Neuronal stem cell (in vitro differentiated cells): ENCODE results near the gene GRAMD4.
A peak's percentile ranks its signal among the peaks of the same experiment; 100 is the strongest.

Experiments used
- DNase-seq: peaks from one replicate; pipeline ENCODE4 v3.0.0-alpha.2; 2013; ENCODE audit warnings: low spot score
- H2AFZ ChIP-seq: one replicate; pipeline ENCODE4 v1.6.1; 2013; ENCODE audit warnings: mild to moderate bottlenecking, low read length, inconsistent platforms
- H2AK5ac ChIP-seq: 2 replicates; pipeline ENCODE4 v1.6.1; 2013; ENCODE audit warnings: low read depth, mild to moderate bottlenecking, inconsistent platforms, low read length, moderate library complexity, mixed read lengths
- H2BK120ac ChIP-seq: 2 replicates; pipeline ENCODE4 v1.6.1; 2013; ENCODE audit warnings: low read depth, mild to moderate bottlenecking, inconsistent platforms, low read length, moderate library complexity, mixed read lengths
- H2BK12ac ChIP-seq: one replicate; pipeline ENCODE4 v1.6.1; 2013; ENCODE audit warnings: low read length, inconsistent platforms
- H2BK15ac ChIP-seq: 2 replicates; pipeline ENCODE4 v1.6.1; 2013; ENCODE audit warnings: mild to moderate bottlenecking, low read length, inconsistent platforms, mixed read lengths
- H2BK5ac ChIP-seq: one replicate; pipeline ENCODE4 v1.6.1; 2013; ENCODE audit warnings: inconsistent platforms, mild to moderate bottlenecking, low read length, moderate library complexity
- H3K14ac ChIP-seq: one replicate; pipeline ENCODE4 v1.6.1; 2013; ENCODE audit warnings: low read length, inconsistent platforms
- H3K18ac ChIP-seq: 2 replicates; pipeline ENCODE4 v1.6.1; 2013; ENCODE audit warnings: low read length, inconsistent platforms
- H3K23ac ChIP-seq: 2 replicates; pipeline ENCODE4 v1.6.1; 2013; ENCODE audit warnings: low read depth, mild to moderate bottlenecking, mixed read lengths, low read length, inconsistent platforms; ENCODE audit not compliant: poor library complexity
- H3K27ac ChIP-seq: replicated peaks from 3 replicates; pipeline ENCODE4 v1.5.1; 2013; ENCODE audit warnings: low read length, inconsistent platforms
- H3K27me3 ChIP-seq, 3 experiments: 2 replicates each; pipeline ENCODE4 v1.6.1; 2013; ENCODE audit warnings: low read length in 3 of 3, mild to moderate bottlenecking in 2 of 3, inconsistent platforms in 1 of 3, low read depth in 1 of 3, mixed read lengths in 1 of 3, moderate library complexity in 1 of 3; ENCODE audit not compliant: control insufficient read depth in 3 of 3, insufficient read depth in 3 of 3
- H3K36me3 ChIP-seq, 2 donors: replicated peaks in 1 of 2; 2 replicates each; pipeline ENCODE4 v1.6.1; 2013; ENCODE audit warnings: low read length in 2 of 2; ENCODE audit not compliant: control insufficient read depth in 2 of 2, insufficient read depth in 2 of 2
- H3K4ac ChIP-seq: 2 replicates; pipeline ENCODE4 v1.6.1; 2013; ENCODE audit warnings: inconsistent platforms, mild to moderate bottlenecking, low read length, moderate library complexity
- H3K4me1 ChIP-seq, 2 donors: 1 replicate in 1 of 2; 2 replicates in 1 of 2; pipeline ENCODE4 v1.6.1; 2013; ENCODE audit warnings: low read length in 2 of 2, low read depth in 1 of 2; ENCODE audit not compliant: control insufficient read depth in 2 of 2, insufficient read depth in 1 of 2
- H3K4me2 ChIP-seq: one replicate; pipeline ENCODE4 v1.6.1; 2013; ENCODE audit warnings: mild to moderate bottlenecking, low read length, inconsistent platforms; ENCODE audit not compliant: insufficient read depth, poor library complexity, severe bottlenecking
- H3K4me3 ChIP-seq, 2 donors: 2 replicates each; pipeline ENCODE4 v1.5.1; 2013; ENCODE audit warnings: low read length in 2 of 2, mild to moderate bottlenecking in 2 of 2, inconsistent platforms in 1 of 2, moderate library complexity in 1 of 2
- H3K79me1 ChIP-seq: one replicate; pipeline ENCODE4 v1.6.1; 2013; ENCODE audit warnings: low read depth, mild to moderate bottlenecking, inconsistent platforms, low read length, moderate library complexity
- H3K9ac ChIP-seq: one replicate; pipeline ENCODE4 v1.6.1; 2013; ENCODE audit warnings: mild to moderate bottlenecking, low read depth, low read length, inconsistent platforms; ENCODE audit not compliant: poor library complexity
- H3K9me3 ChIP-seq, 2 donors: replicated peaks in 1 of 2; 2 replicates each; pipeline versions ENCODE3 to v1.6.1; 2013; ENCODE audit warnings: low read length in 2 of 2, mild to moderate bottlenecking in 2 of 2, inconsistent platforms in 1 of 2, low read depth in 1 of 2, mixed read lengths in 1 of 2, moderate library complexity in 1 of 2; ENCODE audit not compliant: control insufficient read depth in 2 of 2, insufficient read depth in 1 of 2
- H4K8ac ChIP-seq: one replicate; pipeline ENCODE4 v1.6.1; 2013; ENCODE audit warnings: low read depth, mild to moderate bottlenecking, inconsistent platforms, low read length, moderate library complexity
- H4K91ac ChIP-seq: one replicate; pipeline ENCODE4 v1.6.1; 2013; ENCODE audit warnings: low read length, low read depth, mild to moderate bottlenecking, inconsistent platforms; ENCODE audit not compliant: poor library complexity
- WGBS, 2 donors: extraction: QIAGEN DNeasy Blood & Tissue Kit; methylation state at CpG; one replicate each; pipeline ENCODE4 v1.1.7; 2013; ENCODE audit warnings: missing lambda C conversion rate in 2 of 2, mixed read lengths in 1 of 2; ENCODE audit not compliant: insufficient read length in 2 of 2, insufficient replicate concordance in 1 of 2; ENCODE audit errors: extremely low coverage in 2 of 2; 5-methylcytosine and 5-hydroxymethylcytosine counted together

Gene GRAMD4

DNA sequence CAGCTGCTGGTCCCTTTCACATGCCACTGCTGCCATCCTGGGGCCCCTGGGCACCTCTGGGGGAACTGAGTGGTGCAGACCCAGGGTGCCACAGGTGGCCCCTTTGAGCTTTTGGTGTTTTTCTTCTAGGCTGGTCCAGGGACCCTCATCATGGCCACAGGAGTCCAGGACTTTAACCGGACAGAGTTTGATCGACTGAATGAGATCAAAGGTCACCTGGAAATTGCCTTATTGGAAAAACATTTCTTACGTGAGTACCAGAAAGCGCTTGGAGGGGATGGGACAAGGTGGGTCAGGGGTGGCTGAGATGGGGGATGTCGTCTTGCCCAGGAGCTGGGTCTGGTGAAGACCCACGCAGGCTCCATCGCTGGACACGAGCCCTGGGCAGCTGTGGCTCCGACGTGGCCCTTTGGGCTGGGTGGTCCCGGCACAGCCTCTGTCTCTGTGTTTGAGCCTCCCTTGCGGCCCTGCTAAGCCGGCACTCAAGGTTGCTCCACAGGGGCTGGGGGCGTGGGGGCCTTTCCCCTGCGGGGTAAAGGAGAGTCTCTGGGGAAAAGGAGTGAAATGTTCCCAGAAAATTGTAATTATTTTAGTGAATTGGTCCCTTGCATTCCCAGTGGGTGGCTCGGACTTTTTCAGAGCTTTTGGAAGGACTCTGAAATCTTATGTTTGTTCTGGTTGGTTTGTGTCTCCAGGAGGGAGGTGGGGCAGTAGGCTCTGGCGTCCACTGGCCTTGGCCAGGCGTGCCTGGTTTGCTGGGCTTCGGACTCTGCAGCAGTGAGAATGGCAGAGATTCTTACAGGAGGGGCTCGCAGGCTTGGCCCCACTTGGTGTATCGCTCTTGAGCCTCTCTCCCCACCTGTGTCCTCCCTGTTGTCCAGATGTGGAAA, 17.8 kb downstream of the GRAMD4 start:
- no CpG with 5 or more reads among the region's 21 CpGs for WGBS, 2 donors
- H3K9ac ChIP-seq: no peak overlapping the region
- no peak overlapping the region for H2BK5ac ChIP-seq
- peak overlapping the region; percentile 73 for H2AK5ac ChIP-seq
- H3K36me3 ChIP-seq: no peaks in the 10 kb centered on the region
- no peak overlapping the region for H3K4ac ChIP-seq
- peaks cover 2 to 18% of the 10 kb centered on the region in 2 donors for H3K4me1 ChIP-seq
- H3K79me1 ChIP-seq: no peaks in the 10 kb centered on the region
- no peak overlapping the region for H4K91ac ChIP-seq
- no peak overlapping the region for H3K4me3 ChIP-seq
- no peak overlapping the region for H3K4me2 ChIP-seq
- H2BK12ac ChIP-seq: no peak overlapping the region
- H3K23ac ChIP-seq: no peak overlapping the region
- no peak overlapping the region for H4K8ac ChIP-seq
- H2AFZ ChIP-seq: no peak overlapping the region
- no peak overlapping the region for H3K27ac ChIP-seq
- H3K27me3 ChIP-seq: peaks cover 0 to 2% (median 0%) of the 10 kb centered on the region in 3 experiments
- no peak for DNase-seq
- peak overlapping the region; percentile 67 for H3K14ac ChIP-seq
- no peaks in the 10 kb centered on the region for H3K9me3 ChIP-seq
- no peak overlapping the region for H2BK15ac ChIP-seq
- no peak overlapping the region for H2BK120ac ChIP-seq
- H3K18ac ChIP-seq: no peak overlapping the region

GRCh38 chr22:46638601-46639431, 18.6 kb downstream of the GRAMD4 start:
- no peaks in the 10 kb centered on the region for H3K36me3 ChIP-seq
- H4K91ac ChIP-seq: no peak overlapping the region
- H3K14ac ChIP-seq: peak overlapping the region; percentile 49
- no peak overlapping the region for H3K4me2 ChIP-seq
- H3K27me3 ChIP-seq: peaks cover 0 to 2% (median 0%) of the 10 kb centered on the region in 3 experiments
- no peak overlapping the region for H2AK5ac ChIP-seq
- no peak for DNase-seq
- H3K4ac ChIP-seq: no peak overlapping the region
- no peak overlapping the region for H2BK15ac ChIP-seq
- H3K23ac ChIP-seq: peak overlapping the region; percentile 43
- H2BK12ac ChIP-seq: no peak overlapping the region
- H2BK120ac ChIP-seq: no peak overlapping the region
- no CpG with 5 or more reads among the region's 18 CpGs for whole genome bisulfite sequencing, 2 donors
- no peak overlapping the region for H2BK5ac ChIP-seq
- H3K27ac ChIP-seq: no peak overlapping the region
- H4K8ac ChIP-seq: no peak overlapping the region
- H3K4me1 ChIP-seq: peaks cover 2 to 18% of the 10 kb centered on the region in 2 donors
- peak overlapping the region in 1 of 2 donors; percentile 16 for H3K4me3 ChIP-seq
- H3K18ac ChIP-seq: no peak overlapping the region
- no peaks in the 10 kb centered on the region for H3K79me1 ChIP-seq
- no peak overlapping the region for H2AFZ ChIP-seq
- no peak overlapping the region for H3K9ac ChIP-seq
- H3K9me3 ChIP-seq: no peaks in the 10 kb centered on the region

DNA sequence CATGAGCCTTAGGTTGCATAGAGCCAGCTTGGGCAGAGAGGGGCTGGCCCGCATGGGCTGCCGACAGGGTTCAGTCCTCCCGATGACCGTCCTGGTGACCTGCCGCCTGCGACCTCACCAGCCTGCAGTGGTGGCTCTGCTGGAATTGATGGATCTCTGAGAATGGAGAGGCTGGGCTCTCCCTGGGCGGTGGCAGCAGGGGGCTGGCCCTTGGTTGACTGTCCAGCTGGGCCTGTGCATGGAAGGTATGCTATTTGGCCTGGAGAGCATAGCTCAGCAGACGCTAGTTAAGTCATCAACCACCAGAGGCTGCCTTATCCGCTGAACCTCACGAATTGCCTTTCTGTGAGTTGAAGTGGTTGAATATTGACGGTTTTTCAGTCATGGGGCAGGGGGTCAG, 19.7 kb downstream of the GRAMD4 start:
- no peak overlapping the region for H3K4me3 ChIP-seq
- no peak overlapping the region for H2AK5ac ChIP-seq
- H2BK12ac ChIP-seq: no peak overlapping the region
- H3K14ac ChIP-seq: no peak overlapping the region
- no peak overlapping the region for H2AFZ ChIP-seq
- no CpG with 5 or more reads among the region's 11 CpGs for WGBS, 2 donors
- H3K9me3 ChIP-seq: peaks cover 0 to 1% of the 10 kb centered on the region in 2 donors
- H3K4ac ChIP-seq: no peak overlapping the region
- no peak overlapping the region for H3K4me2 ChIP-seq
- no peaks in the 10 kb centered on the region for H3K36me3 ChIP-seq
- H3K9ac ChIP-seq: no peak overlapping the region
- H3K79me1 ChIP-seq: peaks cover 3% of the 10 kb centered on the region
- no peak overlapping the region for H3K18ac ChIP-seq
- H4K8ac ChIP-seq: no peak overlapping the region
- H2BK5ac ChIP-seq: no peak overlapping the region
- H3K4me1 ChIP-seq: peaks cover 2 to 16% of the 10 kb centered on the region in 2 donors
- no peak overlapping the region for H3K27ac ChIP-seq
- H3K27me3 ChIP-seq: peaks cover 0 to 2% (median 0%) of the 10 kb centered on the region in 3 experiments
- no peak overlapping the region for H2BK120ac ChIP-seq
- no peak overlapping the region for H2BK15ac ChIP-seq
- no peak overlapping the region for H3K23ac ChIP-seq
- no peak overlapping the region for H4K91ac ChIP-seq
- no peak for DNase-seq
